GM23338 (cell line): ENCODE results near the gene SORCS2.

Experiments
- CREB1 ChIP-seq: fragments of 250-450 bp; sonication (Bioruptor Pico); IDR thresholded peaks from 2 replicates; pipeline ENCODE4 v1.5.0; 2020; ENCODE audit warnings: low read depth, mild to moderate bottlenecking, moderate library complexity
- CTCF ChIP-seq, 2 experiments: fragments of 200-600 bp in 1 of 2; sonication (generic) in 1 of 2; conservative IDR thresholded peaks; 2 replicates each; pipeline versions ENCODE4 v1.5.1 to v1.6.1; 2016 to 2017; ENCODE audit warnings: antibody characterized with exemption in 2 of 2, low read depth in 2 of 2, mild to moderate bottlenecking in 2 of 2, moderate library complexity in 1 of 2
- EZH2 ChIP-seq: fragments of 200-600 bp; sonication (generic); IDR thresholded peaks from one replicate; pipeline ENCODE4 v1.8.0; 2017; ENCODE audit warnings: antibody characterized with exemption, mild to moderate bottlenecking, low read depth; ENCODE audit not compliant: unreplicated experiment
- EZH2phosphoT487 ChIP-seq: fragments of 200-600 bp; sonication (generic); IDR thresholded peaks from one replicate; pipeline ENCODE4 v1.8.1; 2018; ENCODE audit warnings: antibody characterized with exemption; ENCODE audit not compliant: unreplicated experiment
- JUNB ChIP-seq: IDR thresholded peaks from one replicate; pipeline ENCODE4 v1.6.1; 2016; ENCODE audit warnings: antibody characterized with exemption; ENCODE audit not compliant: unreplicated experiment
- POLR2AphosphoS5 ChIP-seq: IDR thresholded peaks from 2 replicates; pipeline ENCODE4 v1.6.1; 2016; ENCODE audit warnings: antibody characterized with exemption, low read depth
- REST ChIP-seq: IDR thresholded peaks from one replicate; pipeline ENCODE4 v1.6.1; 2018; ENCODE audit warnings: antibody characterized with exemption; ENCODE audit not compliant: unreplicated experiment
- STAT1 ChIP-seq: IDR thresholded peaks from one replicate; pipeline ENCODE4 v1.6.1; 2016; ENCODE audit warnings: antibody characterized with exemption; ENCODE audit not compliant: unreplicated experiment
- ZNF114 ChIP-seq: fragments of 250-450 bp; sonication (Bioruptor Pico); IDR thresholded peaks from 2 replicates; pipeline ENCODE4 v1.5.0; 2020; ENCODE audit warnings: mild to moderate bottlenecking, moderate library complexity
- ZNF331 ChIP-seq: fragments of 250-450 bp; sonication (Bioruptor Pico); IDR thresholded peaks from 2 replicates; pipeline ENCODE4 v1.5.0; 2020; ENCODE audit warnings: low read depth, mild to moderate bottlenecking, moderate library complexity
- ZNF462 ChIP-seq: fragments of 250-450 bp; sonication (Bioruptor Pico); IDR thresholded peaks from 2 replicates; pipeline ENCODE4 v1.5.0; 2020; ENCODE audit warnings: mild to moderate bottlenecking, moderate library complexity

- TF ChIP-seq JUNB (no peak), CTCF (conservative IDR thresholded peaks at IDR 0.05; ENCODE audit: low read depth in 2 of 2) (no peak), POLR2AphosphoS5 (no peak), EZH2 (no peak), REST (no peak), ZNF331 (CRISPR knock-in tag) (no peak), CREB1 (CRISPR knock-in tag) (no peak), EZH2phosphoT487 (no peak), ZNF114 (CRISPR knock-in tag) (no peak), STAT1 (no peak), ZNF462 (CRISPR knock-in tag) (no peak)
Observed at GRCh38 chr4:7466904-7467303, 274.6 kb downstream of the SORCS2 start.
